HG03108 (cell line): ENCODE data around the gene MS4A3.
"Not testable (repeated sequence)": the region's sequence is repeated elsewhere in the genome, so short reads cannot be mapped to it uniquely, and the experiment has no call there.

Experiments
- ATAC-seq: cut with Tn5 transposase; IDR thresholded peaks from one replicate; pipeline ENCODE4 v1.9.1; 2021; ENCODE audit warnings: moderate library complexity; ENCODE audit not compliant: unreplicated experiment

The MS4A3 gene

GRCh38 chr11:60056349-60056969, at the start of gene MS4A3:
Gene MS4A3, plus strand, starts transcription at chr11:60056665. Its CDS starts 4,496 bp downstream, at chr11:60061161.
- ATAC-seq: no peak

GRCh38 chr11:60016881-60017280, 39.6 kb upstream of the MS4A3 start, which contains the start of gene OOSP4B:
Gene OOSP4B, plus strand, starts transcription at chr11:60017181.
- no peak for ATAC-seq

GRCh38 chr11:60018058-60018457, 38.4 kb upstream of the MS4A3 start:
- no peak for ATAC-seq

- ATAC-seq: not testable (repeated sequence)
These were observed 36.1 kb upstream of the MS4A3 start for GRCh38 chr11:60020376-60020775.

GRCh38 chr11:60029015-60029632, 27.3 kb upstream of the MS4A3 start:
- ATAC-seq: no peak

- no peak for ATAC-seq
These were observed 16.4 kb upstream of the MS4A3 start, which contains the start of gene OOSP2 for GRCh38 chr11:60040109-60040508. Gene OOSP2, plus strand, starts transcription at chr11:60040409. Its CDS starts 51 bp downstream, at chr11:60040460.

- ATAC-seq: not testable (repeated sequence)
These were observed 6.0 kb upstream of the MS4A3 start for GRCh38 chr11:60050422-60050821.

- ATAC-seq: not testable (repeated sequence)
These were observed 5.6 kb upstream of the MS4A3 start for GRCh38 chr11:60050839-60051238.

GRCh38 chr11:60059052-60059451, 2.6 kb downstream of the MS4A3 start:
- ATAC-seq: no peak

- ATAC-seq: no peak
These were observed 3.2 kb downstream of the MS4A3 start for GRCh38 chr11:60059521-60060240.

- ATAC-seq: no peak
These were observed 7.6 kb downstream of the MS4A3 start for GRCh38 chr11:60064111-60064510.

GRCh38 chr11:60065801-60066200, 9.3 kb downstream of the MS4A3 start:
- no peak for ATAC-seq

GRCh38 chr11:60069450-60069849, 13.0 kb downstream of the MS4A3 start:
- ATAC-seq: no peak

- ATAC-seq: not testable (repeated sequence)
These were observed 15.2 kb downstream of the MS4A3 start for GRCh38 chr11:60071644-60072043.

GRCh38 chr11:60077216-60077817, 20.9 kb downstream of the MS4A3 start:
- ATAC-seq: no peak

- no peak for ATAC-seq
These were observed 21.5 kb downstream of the MS4A3 start for GRCh38 chr11:60077981-60078380.

- ATAC-seq: no peak
These were observed 22.3 kb downstream of the MS4A3 start for GRCh38 chr11:60078745-60079144.

GRCh38 chr11:60080535-60080934, 24.1 kb downstream of the MS4A3 start:
- no peak for ATAC-seq

GRCh38 chr11:60084631-60085273, 28.3 kb downstream of the MS4A3 start:
- ATAC-seq: no peak

- no peak for ATAC-seq
These were observed 29.4 kb downstream of the MS4A3 start for GRCh38 chr11:60085909-60086308.

GRCh38 chr11:60087239-60087638, 30.8 kb downstream of the MS4A3 start:
- ATAC-seq: no peak
